H1 (cell line): ENCODE data around the gene AVL9. TPM values are rescaled to one million over a fixed set of nuclear protein-coding genes. Genes with fewer than 3 reads are reported as not detected.

Experiments used
- E2F6 ChIP-seq: IDR thresholded peaks from 2 replicates; pipeline ENCODE4 v1.6.1; 2012; ENCODE audit warnings: inconsistent platforms
- polyA plus RNA-seq, 7 experiments: library from polyadenylated mRNA; depleted of rRNA in 3 of 7; stranded (reverse) in 5 of 7; unstranded in 2 of 7; fragments of >200 nt in 5 of 7; fragments of 200-250 nt in 2 of 7; gene quantifications; 1 replicate in 5 of 7; 2 replicates in 1 of 7; 4 replicates in 1 of 7; pipeline versions ENCODE4 v1.2.1 to v1.2.3, GENCODE V29; 2011 to 2013; ENCODE audit warnings: missing spikeins in 2 of 7, mixed read lengths in 2 of 7
- total RNA-seq: library from RNA; stranded (reverse); fragmentation: NEBNext Ultra II Directional; extraction: Animal tissue kit (Norgen Biotek cat#: 25700); gene quantifications from 2 replicates; pipeline ENCODE4 v1.2.1, GENCODE V29; 2021

AVL9 gene
- total and polyA plus RNA-seq, 2 of the 8 experiments (the other 6 are each of a cell fraction or from before 2014, with no cell fraction given): 15.5 to 42.1 TPM

GRCh38 chr7:32542595-32542994 is 47.3 kb downstream of the AVL9 start (continued):
- no peak for TF ChIP-seq E2F6
